Thyroid gland (tissue), 4 donors: ENCODE data around the gene GPR35. TPM values are rescaled to one million over a fixed set of nuclear protein-coding genes. Genes with fewer than 3 reads are reported as not detected.

Source experiments
- DNase-seq, 2 donors: peaks; one replicate each; pipeline ENCODE4 v3.0.0-alpha.2; 2019
- H3K27ac ChIP-seq, 3 donors: fragments of 200-600 bp; sonication (generic); 1 replicate in 2 of 3; 2 replicates in 1 of 3; pipeline ENCODE4 v1.5.1; 2016 to 2019; ENCODE audit warnings: mild to moderate bottlenecking in 1 of 3, moderate library complexity in 1 of 3
- H3K27me3 ChIP-seq: fragments of 200-600 bp; sonication (generic); one replicate; pipeline ENCODE4 v1.5.1; 2019
- H3K36me3 ChIP-seq, 2 donors: fragments of 200-600 bp; sonication (generic); one replicate each; pipeline ENCODE4 v1.5.1; 2016 to 2019
- H3K4me1 ChIP-seq, 2 donors: fragments of 200-600 bp; sonication (generic); one replicate each; pipeline ENCODE4 v1.5.1; 2017 to 2019
- H3K4me3 ChIP-seq, 3 donors: fragments of 200-600 bp; sonication (generic); replicated peaks in 1 of 3; 1 replicate in 2 of 3; 2 replicates in 1 of 3; pipeline ENCODE4 v1.5.1; 2016; ENCODE audit warnings: mild to moderate bottlenecking in 1 of 3
- H3K9me3 ChIP-seq: fragments of 200-600 bp; sonication (generic); one replicate; pipeline ENCODE4 v1.5.1; 2017
- POLR2A ChIP-seq, 2 donors: fragments of 450-650 bp; IDR thresholded peaks; one replicate each; pipeline ENCODE4 v1.6.1; 2017; ENCODE audit warnings: antibody characterized with exemption in 2 of 2, mild to moderate bottlenecking in 2 of 2, moderate library complexity in 1 of 2
- WGBS, 2 donors: methylation state at CpG; one replicate each; pipeline ENCODE4 v1.1.5; 2017; 5-methylcytosine and 5-hydroxymethylcytosine counted together
- intact Hi-C: fragments of 100-400 bp; cut with DNase I; formaldehyde crosslinking; loops from one replicate; pipeline ENCODE4 v1.15.1; 2023
- total RNA-seq, 4 donors: library from RNA; depleted of rRNA; stranded (reverse); fragments of >200 nt; gene quantifications; one replicate each; pipeline ENCODE4 v1.2.3, GENCODE V29; 2016
- TF ChIP-seq, protein P1 (sequence below), 6 experiments: fragments of 200-600 bp in 3 of 6; fragments of 450-650 bp in 3 of 6; sonication (generic) in 3 of 6; IDR thresholded peaks; one replicate each; pipeline ENCODE4 v1.5.1; 2016 to 2019; ENCODE audit warnings: antibody characterized with exemption in 6 of 6, mild to moderate bottlenecking in 2 of 6, inconsistent platforms in 1 of 6, moderate library complexity in 1 of 6

The GPR35 gene
- total RNA-seq, 4 donors from 2014 or later = 0.29 to 1.7 (median 1.0) TPM

DNA sequence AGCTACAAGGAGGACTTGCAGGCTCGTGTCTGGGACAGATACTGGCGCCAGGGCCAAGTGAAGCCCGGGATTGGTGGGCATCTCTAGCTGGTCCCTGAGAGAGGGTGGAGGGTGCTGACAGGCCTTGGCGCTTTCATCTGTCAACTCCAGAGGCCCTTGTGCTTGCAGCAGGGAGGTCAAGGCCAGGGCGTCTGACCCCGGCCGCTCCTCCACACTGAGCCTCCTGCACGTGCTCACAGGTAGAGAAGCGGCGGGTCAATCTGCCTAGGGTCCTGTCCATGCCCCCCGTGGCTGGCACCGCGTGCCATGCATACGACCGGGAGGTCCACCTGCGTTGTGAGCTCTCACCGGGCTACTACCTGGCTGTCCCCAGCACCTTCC lies 29.2 kb upstream of the GPR35 start:
- Histone ChIP-seq H3K27ac (no peak overlapping the region), H3K36me3 (peaks cover 8 to 13% of the 10 kb centered on the region in 2 donors), H3K9me3 (no peaks in the 10 kb centered on the region), H3K27me3 (no peaks in the 10 kb centered on the region), H3K4me3 (no peak overlapping the region), H3K4me1 (no peaks in the 10 kb centered on the region)
- no peak for TF ChIP-seq POLR2A (IDR thresholded peaks at IDR 0.05)
- TF ChIP-seq, protein P1, sequence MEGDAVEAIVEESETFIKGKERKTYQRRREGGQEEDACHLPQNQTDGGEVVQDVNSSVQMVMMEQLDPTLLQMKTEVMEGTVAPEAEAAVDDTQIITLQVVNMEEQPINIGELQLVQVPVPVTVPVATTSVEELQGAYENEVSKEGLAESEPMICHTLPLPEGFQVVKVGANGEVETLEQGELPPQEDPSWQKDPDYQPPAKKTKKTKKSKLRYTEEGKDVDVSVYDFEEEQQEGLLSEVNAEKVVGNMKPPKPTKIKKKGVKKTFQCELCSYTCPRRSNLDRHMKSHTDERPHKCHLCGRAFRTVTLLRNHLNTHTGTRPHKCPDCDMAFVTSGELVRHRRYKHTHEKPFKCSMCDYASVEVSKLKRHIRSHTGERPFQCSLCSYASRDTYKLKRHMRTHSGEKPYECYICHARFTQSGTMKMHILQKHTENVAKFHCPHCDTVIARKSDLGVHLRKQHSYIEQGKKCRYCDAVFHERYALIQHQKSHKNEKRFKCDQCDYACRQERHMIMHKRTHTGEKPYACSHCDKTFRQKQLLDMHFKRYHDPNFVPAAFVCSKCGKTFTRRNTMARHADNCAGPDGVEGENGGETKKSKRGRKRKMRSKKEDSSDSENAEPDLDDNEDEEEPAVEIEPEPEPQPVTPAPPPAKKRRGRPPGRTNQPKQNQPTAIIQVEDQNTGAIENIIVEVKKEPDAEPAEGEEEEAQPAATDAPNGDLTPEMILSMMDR (IDR thresholded peaks at IDR 0.05) = no peak
- intact Hi-C loops = loop anchor here (10.0 kb wide), 1 partner anchor 109 kb away; no protein-coding TSS in a partner anchor
- peak; percentile 0 to 1 for DNase-seq
- 95 to 99% methylated on average over 11 to 14 of the region's 17 CpGs for WGBS, 2 donors

DNA sequence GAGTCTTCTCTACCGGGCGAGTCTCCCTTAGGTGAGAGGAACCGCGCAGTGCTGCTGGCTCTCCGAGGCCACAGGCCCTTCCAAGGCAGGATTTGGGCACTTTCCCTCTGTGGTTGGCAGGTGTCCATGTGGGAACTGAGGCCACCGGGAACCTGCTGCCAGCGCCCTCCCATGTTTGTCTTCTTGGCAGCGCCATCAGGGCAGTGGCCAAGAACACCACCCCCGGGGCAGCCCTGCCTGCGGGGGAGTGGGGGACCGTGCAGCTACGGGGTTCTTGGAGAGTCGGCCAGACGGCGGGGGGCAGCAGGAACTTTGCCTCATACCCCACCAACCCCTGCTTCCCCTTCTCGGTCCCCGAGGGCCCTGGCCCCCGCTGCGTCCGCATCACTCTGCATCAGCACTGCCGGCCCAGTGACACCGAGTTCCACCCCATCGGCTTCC lies 28.8 kb upstream of the GPR35 start:
- Histone ChIP-seq H3K27me3 (no peaks in the 10 kb centered on the region), H3K9me3 (no peaks in the 10 kb centered on the region), H3K4me1 (no peaks in the 10 kb centered on the region), H3K36me3 (peaks cover 5 to 13% of the 10 kb centered on the region in 2 donors), H3K4me3 (no peak overlapping the region), H3K27ac (no peak overlapping the region)
- TF ChIP-seq, protein P1 (IDR thresholded peaks at IDR 0.05) = no peak
- no peak for TF ChIP-seq POLR2A (IDR thresholded peaks at IDR 0.05)
- WGBS, 2 donors = 89 to 90% methylated on average over 4 to 16 of the region's 23 CpGs
- DNase-seq = peak; percentile 0 to 3
- intact Hi-C loops = loop anchor here (10.0 kb wide), 1 partner anchor 108 kb away; no protein-coding TSS in a partner anchor

DNA sequence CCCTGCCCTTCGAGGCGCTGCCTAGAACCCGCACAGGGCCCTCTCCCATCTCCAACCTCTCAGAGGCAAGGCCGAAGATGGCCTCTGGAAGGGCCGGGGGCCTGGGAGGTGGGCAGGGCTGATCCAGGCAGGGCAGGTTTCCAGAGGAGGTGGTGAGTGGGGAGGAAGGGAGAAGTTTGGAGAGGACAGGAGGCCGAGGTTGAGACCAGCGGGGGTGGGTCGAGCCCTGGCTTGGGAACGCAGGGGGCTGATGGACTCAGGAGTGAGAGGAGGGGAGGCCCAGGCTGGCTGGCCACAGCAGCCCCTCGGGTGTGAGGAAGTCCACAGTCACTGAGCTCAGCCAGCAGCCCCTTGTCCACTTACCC lies 28.2 kb upstream of the GPR35 start:
- H3K9me3 ChIP-seq = no peaks in the 10 kb centered on the region
- no peaks in the 10 kb centered on the region for H3K4me1 ChIP-seq
- H3K4me3 ChIP-seq = no peak overlapping the region
- WGBS, 2 donors = 95 to 97% methylated on average over 10 of the region's 10 CpGs
- H3K27me3 ChIP-seq = no peaks in the 10 kb centered on the region
- no peak overlapping the region for H3K27ac ChIP-seq
- peak; percentile 0 to 1 for DNase-seq
- peaks cover 2 to 13% of the 10 kb centered on the region in 2 donors for H3K36me3 ChIP-seq
- intact Hi-C loops = loop anchor here (10.0 kb wide), 1 partner anchor 108 kb away; no protein-coding TSS in a partner anchor
- no peak for TF ChIP-seq POLR2A (IDR thresholded peaks at IDR 0.05)
- TF ChIP-seq, protein P1 (IDR thresholded peaks at IDR 0.05) = no peak

DNA sequence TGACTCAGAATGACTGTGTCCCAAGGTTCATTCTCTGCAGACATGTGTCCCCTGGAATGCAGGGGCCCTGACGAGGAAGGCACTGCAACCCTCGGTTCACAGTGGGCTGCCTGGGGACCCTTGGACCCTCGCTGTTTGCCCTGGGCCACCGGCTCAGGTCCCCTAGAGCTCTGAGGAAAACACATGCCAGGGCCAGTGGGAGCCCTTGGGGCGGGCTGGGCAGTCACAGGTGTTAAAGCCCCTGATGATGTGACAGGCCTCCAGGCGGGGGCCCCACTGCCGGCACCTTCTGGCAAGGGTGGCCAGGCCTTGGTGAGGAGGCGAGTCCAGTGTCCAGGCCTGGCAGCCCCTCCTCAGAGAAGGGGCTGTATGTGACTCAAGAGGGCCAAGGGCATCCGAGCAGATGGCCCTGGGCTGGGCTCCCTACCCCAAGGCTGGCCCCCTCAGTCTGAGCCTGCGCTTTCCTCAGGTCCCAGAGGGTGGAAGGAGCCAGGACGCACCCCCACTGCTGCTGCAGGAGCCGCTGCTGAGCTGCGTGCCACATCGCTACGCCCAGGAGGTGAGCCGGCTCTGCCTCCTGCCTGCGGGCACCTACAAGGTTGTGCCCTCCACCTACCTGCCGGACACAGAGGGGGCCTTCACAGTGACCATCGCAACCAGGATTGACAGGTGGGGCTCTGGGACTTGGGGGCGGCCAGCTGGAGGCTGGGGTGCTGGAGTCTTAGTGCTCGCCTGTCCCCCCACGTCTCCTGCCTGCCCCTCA lies 27.7 kb upstream of the GPR35 start:
- no peaks in the 10 kb centered on the region for H3K9me3 ChIP-seq
- peak; percentile 0 to 1 for DNase-seq
- WGBS, 2 donors = 89 to 95% methylated on average over 11 to 13 of the region's 22 CpGs
- H3K27ac ChIP-seq = no peak overlapping the region
- no peaks in the 10 kb centered on the region for H3K27me3 ChIP-seq
- TF ChIP-seq POLR2A (IDR thresholded peaks at IDR 0.05) = no peak
- TF ChIP-seq, protein P1 (IDR thresholded peaks at IDR 0.05) = no peak
- intact Hi-C loops = loop anchor here (10.0 kb wide), 1 partner anchor 107 kb away; no protein-coding TSS in a partner anchor
- no peaks in the 10 kb centered on the region for H3K4me1 ChIP-seq
- H3K4me3 ChIP-seq = no peak overlapping the region
- H3K36me3 ChIP-seq = peaks cover 0 to 13% of the 10 kb centered on the region in 2 donors

DNA sequence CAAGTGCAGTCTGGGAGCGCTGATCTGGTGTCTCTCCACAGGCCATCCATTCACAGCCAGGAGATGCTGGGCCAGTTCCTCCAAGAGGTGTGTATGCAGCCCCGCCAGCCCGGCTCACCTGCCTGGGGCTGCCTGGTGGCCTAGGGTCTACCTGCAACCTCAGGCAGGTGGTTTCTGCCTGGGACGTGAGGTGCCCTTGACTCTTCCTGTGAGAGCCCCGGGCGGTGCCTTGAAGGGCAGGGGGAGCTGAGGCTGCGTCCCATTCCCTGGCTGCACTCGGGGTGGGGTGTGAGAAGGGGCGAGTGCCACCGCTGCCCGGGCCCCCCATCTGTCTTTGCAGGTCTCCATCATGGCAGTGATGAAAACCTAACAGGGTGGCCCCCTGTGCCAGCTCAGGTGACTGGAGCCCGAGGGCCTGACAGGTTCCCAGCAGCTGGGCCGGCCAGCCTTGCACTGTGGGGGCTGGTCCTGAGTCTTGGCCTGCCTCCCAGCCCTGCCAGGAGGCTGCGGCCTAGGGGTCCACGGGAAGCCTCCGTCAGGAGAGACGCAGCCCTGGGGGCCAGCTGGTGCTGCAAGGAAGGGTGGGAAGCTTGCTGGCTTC lies 26.9 kb upstream of the GPR35 start:
- 80 to 90% methylated on average over 1 to 6 of the region's 17 CpGs for WGBS, 2 donors
- H3K4me3 ChIP-seq = no peak overlapping the region
- H3K27ac ChIP-seq = no peak overlapping the region
- no peaks in the 10 kb centered on the region for H3K9me3 ChIP-seq
- TF ChIP-seq, protein P1 (IDR thresholded peaks at IDR 0.05) = no peak
- no peak for TF ChIP-seq POLR2A (IDR thresholded peaks at IDR 0.05)
- H3K4me1 ChIP-seq = no peaks in the 10 kb centered on the region
- DNase-seq = peak; percentile 0 to 1
- H3K36me3 ChIP-seq = peaks cover 0 to 13% of the 10 kb centered on the region in 2 donors
- no peaks in the 10 kb centered on the region for H3K27me3 ChIP-seq
- intact Hi-C loops = loop anchor here (10.0 kb wide), 1 partner anchor 106 kb away; no protein-coding TSS in a partner anchor
